H1 (cell line): ENCODE measurements around the gene TTC31. TPM values are rescaled to one million over a fixed set of nuclear protein-coding genes. Genes with fewer than 3 reads are reported as not detected.
A peak's percentile ranks its signal among the peaks of the same experiment; 100 is the strongest.

ENCODE experiments used
- BACH1 ChIP-seq: IDR thresholded peaks from 2 replicates; pipeline ENCODE4 v1.6.1; 2012; ENCODE audit warnings: low read length, improper control_type of control experiment
- CHD2 ChIP-seq: IDR thresholded peaks from 2 replicates; pipeline ENCODE4 v1.6.1; 2012; ENCODE audit warnings: low read length, improper control_type of control experiment
- FOSL1 ChIP-seq: IDR thresholded peaks from 2 replicates; pipeline ENCODE4 v1.6.1; 2011; ENCODE audit warnings: mild to moderate bottlenecking, low read depth, low read length, moderate library complexity; ENCODE audit not compliant: insufficient read depth
- HDAC6 ChIP-seq: IDR thresholded peaks from one replicate; pipeline ENCODE4 v1.7.1; 2012; ENCODE audit warnings: low read depth, mild to moderate bottlenecking, inconsistent platforms, low read length, moderate library complexity
- POU5F1 ChIP-seq: IDR thresholded peaks from 2 replicates; pipeline ENCODE4 v1.6.1; 2011; ENCODE audit warnings: low read depth, mild to moderate bottlenecking, low read length, moderate library complexity
- RFX5 ChIP-seq: IDR thresholded peaks from 2 replicates; pipeline ENCODE4 v1.6.1; 2011; ENCODE audit warnings: low read depth, low read length, improper control_type of control experiment, borderline replicate concordance
- RNF2 ChIP-seq: fragments of 200-900, 300-1000 bp; sonication (generic); IDR thresholded peaks from 2 replicates; pipeline ENCODE4 v1.7.1; 2016; ENCODE audit warnings: borderline replicate concordance, low read depth, mild to moderate bottlenecking, antibody characterized with exemption, low read length; ENCODE audit not compliant: poor library complexity, severe bottlenecking; ENCODE audit errors: missing control alignments
- SAP30 ChIP-seq: fragments of 300-600 bp; sonication (generic); IDR thresholded peaks from 2 replicates; pipeline ENCODE4 v1.7.1; 2012; ENCODE audit warnings: low read length, moderate library complexity, mild to moderate bottlenecking, inconsistent platforms; ENCODE audit not compliant: insufficient read depth, insufficient replicate concordance
- SIX5 ChIP-seq: IDR thresholded peaks from 2 replicates; pipeline ENCODE4 v1.6.1; 2011; ENCODE audit warnings: mild to moderate bottlenecking, low read depth, low read length
- SUZ12 ChIP-seq: fragments of 200-600 bp; sonication (generic); IDR thresholded peaks from 2 replicates; pipeline ENCODE4 v1.6.1; 2012; ENCODE audit warnings: mild to moderate bottlenecking, inconsistent platforms, low read length, moderate library complexity, mixed read lengths
- TAF1 ChIP-seq: IDR thresholded peaks from 2 replicates; pipeline ENCODE4 v1.6.1; 2011; ENCODE audit warnings: mild to moderate bottlenecking, low read depth, low read length
- TAF7 ChIP-seq: optimal IDR thresholded peaks from 2 replicates; pipeline ENCODE3; 2011; ENCODE audit warnings: low read depth, mild to moderate bottlenecking, inconsistent platforms, low read length, moderate library complexity, borderline replicate concordance
- TCF12 ChIP-seq: IDR thresholded peaks from 2 replicates; pipeline ENCODE4 v1.6.1; 2011; ENCODE audit warnings: low read depth, mild to moderate bottlenecking, low read length
- polyA plus RNA-seq, 7 experiments: library from polyadenylated mRNA; depleted of rRNA in 3 of 7; stranded (reverse) in 5 of 7; unstranded in 2 of 7; fragments of >200 nt in 5 of 7; fragments of 200-250 nt in 2 of 7; gene quantifications; 1 replicate in 5 of 7; 2 replicates in 1 of 7; 4 replicates in 1 of 7; pipeline versions ENCODE4 v1.2.1 to v1.2.3, GENCODE V29; 2011 to 2013; ENCODE audit warnings: missing spikeins in 2 of 7, mixed read lengths in 2 of 7
- total RNA-seq: library from RNA; stranded (reverse); fragmentation: NEBNext Ultra II Directional; extraction: Animal tissue kit (Norgen Biotek cat#: 25700); gene quantifications from 2 replicates; pipeline ENCODE4 v1.2.1, GENCODE V29; 2021
- TF ChIP-seq, protein P1 (sequence below), 3 experiments: IDR thresholded peaks; 1 replicate in 2 of 3; 2 replicates in 1 of 3; pipeline versions ENCODE4 v1.5.1 to v1.6.1; 2011; ENCODE audit warnings: low read length in 3 of 3, mild to moderate bottlenecking in 3 of 3, inconsistent platforms in 2 of 3, low read depth in 1 of 3, moderate library complexity in 1 of 3; ENCODE audit not compliant: insufficient read depth in 1 of 3; ENCODE audit errors: control extremely low read depth in 1 of 3

TTC31 gene
- total and polyA plus RNA-seq, 2 of the 8 experiments (the other 6 are each of a cell fraction or from before 2014, with no cell fraction given): 28.8 to 29.9 TPM

DNA sequence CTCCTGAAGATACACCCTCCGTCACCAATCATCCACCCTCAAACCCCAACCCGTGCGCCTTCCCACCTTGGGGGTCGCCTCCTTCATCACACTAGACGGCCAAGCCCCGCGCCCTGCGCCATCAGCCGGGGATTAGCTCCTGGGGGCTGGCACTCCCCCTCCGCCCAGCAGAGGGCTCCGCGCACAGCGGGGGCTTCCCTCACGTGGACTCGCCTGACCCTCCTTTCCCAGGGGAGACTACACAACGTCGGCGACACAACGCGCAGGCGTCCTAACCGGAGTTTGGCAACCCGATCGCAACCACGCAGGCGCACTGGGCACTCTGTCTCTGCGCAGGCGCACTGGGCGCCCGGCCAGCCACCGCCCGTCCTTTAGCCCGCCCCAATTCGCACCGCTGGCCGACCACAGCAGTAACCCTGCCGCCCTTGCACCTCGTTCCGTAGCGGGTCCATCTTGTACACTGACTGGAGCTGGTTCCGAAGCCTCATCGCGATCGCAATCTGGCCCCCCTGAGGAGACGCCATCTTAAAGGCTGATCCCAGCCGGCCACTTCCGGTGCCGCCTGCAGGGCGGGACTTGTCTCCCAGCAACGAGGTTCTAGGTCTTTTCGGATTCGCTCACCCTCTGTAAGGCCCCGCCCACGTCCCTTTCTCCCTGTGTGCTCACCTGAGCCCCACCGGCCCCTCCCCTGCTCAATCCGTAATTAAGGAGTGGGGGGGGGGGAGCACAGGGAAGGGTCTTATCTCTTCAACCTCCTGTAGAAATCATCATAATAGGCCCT lies 24.5 kb downstream of the TTC31 start, which contains the start of gene PCGF1 (continued):
- TF ChIP-seq SUZ12 (no peak), SIX5 (no peak), POU5F1 (no peak), RFX5 (no peak), TCF12 (no peak), FOSL1 (no peak), BACH1 (no peak), CHD2 (no peak), TAF1 (peak; percentile 71), SAP30 (no peak), RNF2 (no peak), TAF7 (peak; percentile 18), HDAC6 (no peak)
- TF ChIP-seq, protein P1, sequence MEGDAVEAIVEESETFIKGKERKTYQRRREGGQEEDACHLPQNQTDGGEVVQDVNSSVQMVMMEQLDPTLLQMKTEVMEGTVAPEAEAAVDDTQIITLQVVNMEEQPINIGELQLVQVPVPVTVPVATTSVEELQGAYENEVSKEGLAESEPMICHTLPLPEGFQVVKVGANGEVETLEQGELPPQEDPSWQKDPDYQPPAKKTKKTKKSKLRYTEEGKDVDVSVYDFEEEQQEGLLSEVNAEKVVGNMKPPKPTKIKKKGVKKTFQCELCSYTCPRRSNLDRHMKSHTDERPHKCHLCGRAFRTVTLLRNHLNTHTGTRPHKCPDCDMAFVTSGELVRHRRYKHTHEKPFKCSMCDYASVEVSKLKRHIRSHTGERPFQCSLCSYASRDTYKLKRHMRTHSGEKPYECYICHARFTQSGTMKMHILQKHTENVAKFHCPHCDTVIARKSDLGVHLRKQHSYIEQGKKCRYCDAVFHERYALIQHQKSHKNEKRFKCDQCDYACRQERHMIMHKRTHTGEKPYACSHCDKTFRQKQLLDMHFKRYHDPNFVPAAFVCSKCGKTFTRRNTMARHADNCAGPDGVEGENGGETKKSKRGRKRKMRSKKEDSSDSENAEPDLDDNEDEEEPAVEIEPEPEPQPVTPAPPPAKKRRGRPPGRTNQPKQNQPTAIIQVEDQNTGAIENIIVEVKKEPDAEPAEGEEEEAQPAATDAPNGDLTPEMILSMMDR (IDR thresholded peaks at IDR 0.05; ENCODE audit: control extremely low read depth in 1 of 3, insufficient read depth in 1 of 3, low read depth in 1 of 3, low read length in 3 of 3): peak in 2 of 3 experiments; percentile 48 to 63; a peak in 3 of 4 replicates
